ENCODE measurements around the gene GRXCR1. TPM values are rescaled to one million over a fixed set of nuclear protein-coding genes. Genes with fewer than 3 reads are reported as not detected.

GRXCR1 gene
- total and polyA plus RNA-seq, 2 of the 13 experiments (the other 11 are each of a cell fraction or from before 2014, with no cell fraction given), result not detected

- H3K4me1 ChIP-seq (ENCODE audit: insufficient read depth, low read length), result no peaks in the 10 kb centered on the region
- H3K36me3 ChIP-seq (replicated peaks in 1 of 2; ENCODE audit: control insufficient read depth in 1 of 2, insufficient read depth in 2 of 2, low read length in 2 of 2), result no peaks in the 10 kb centered on the region
- H3K4me3 ChIP-seq (replicated peaks in 1 of 3; ENCODE audit: insufficient read depth in 1 of 3, low read depth in 2 of 3, low read length in 3 of 3), result no peak overlapping the region
- no peaks in the 10 kb centered on the region for H4K20me1 ChIP-seq (ENCODE audit: insufficient read depth, low read length)
- no TSS peak for BruUV-seq (replicated peaks)
- no peak overlapping the region for H3K9ac ChIP-seq (ENCODE audit: insufficient read depth, low read depth, low read length)
- POLR2A ChIA-PET, result no interaction called here
- no peak overlapping the region for H3K27ac ChIP-seq (ENCODE audit: extremely low read length, insufficient read depth, low read length)
- DNase-seq (ENCODE audit: low spot score) (no peak), ATAC-seq (no peak), FAIRE-seq (no peak)
- in situ Hi-C loops (cut with HindIII; ENCODE audit: extremely low pct_ligation_motif_present, low pct_unique_long_range_greater_than_20kb), result no loop called here
- no peak overlapping the region for H2AFZ ChIP-seq (ENCODE audit: low read length)
- intact Hi-C loops (cut with micrococcal nuclease; ENCODE audit: unreplicated experiment), result no loop called here
- CTCF ChIA-PET (ENCODE audit: low intra/inter-chr PET ratio, low total read pairs), result no interaction called here
- peaks cover 18% of the 10 kb centered on the region; the same call in 1 of the 2 replicates for H3K9me3 ChIP-seq (ENCODE audit: low read length)
- WGBS (ENCODE audit: low lambda C conversion rate), result 4% methylated on average over 2 of the region's 2 CpGs
- H3K27me3 ChIP-seq (ENCODE audit: control insufficient read depth in 1 of 2, insufficient read depth in 2 of 2, low read length in 2 of 2), result no peaks in the 10 kb centered on the region
- H3K4me2 ChIP-seq (ENCODE audit: low read depth, low read length), result no peak overlapping the region
- no peaks in the 10 kb centered on the region for H3K79me2 ChIP-seq (ENCODE audit: insufficient read depth, low read length)
- no peak for TF ChIP-seq ZNF549 (CRISPR knock-in tag; IDR thresholded peaks at IDR 0.05)
- TF ChIP-seq TEF (CRISPR knock-in tag; IDR thresholded peaks at IDR 0.05), result no peak
- no peak for TF ChIP-seq KDM5B (CRISPR knock-in tag; IDR thresholded peaks at IDR 0.05; ENCODE audit: borderline replicate concordance)
- no peak for TF ChIP-seq NCOA5 (CRISPR knock-in tag; IDR thresholded peaks at IDR 0.05)
- TF ChIP-seq, protein P1, sequence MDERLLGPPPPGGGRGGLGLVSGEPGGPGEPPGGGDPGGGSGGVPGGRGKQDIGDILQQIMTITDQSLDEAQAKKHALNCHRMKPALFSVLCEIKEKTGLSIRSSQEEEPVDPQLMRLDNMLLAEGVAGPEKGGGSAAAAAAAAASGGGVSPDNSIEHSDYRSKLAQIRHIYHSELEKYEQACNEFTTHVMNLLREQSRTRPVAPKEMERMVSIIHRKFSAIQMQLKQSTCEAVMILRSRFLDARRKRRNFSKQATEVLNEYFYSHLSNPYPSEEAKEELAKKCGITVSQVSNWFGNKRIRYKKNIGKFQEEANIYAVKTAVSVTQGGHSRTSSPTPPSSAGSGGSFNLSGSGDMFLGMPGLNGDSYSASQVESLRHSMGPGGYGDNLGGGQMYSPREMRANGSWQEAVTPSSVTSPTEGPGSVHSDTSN (CRISPR knock-in tag; IDR thresholded peaks at IDR 0.05), result no peak
- TF ChIP-seq RFX1 (IDR thresholded peaks at IDR 0.05), result no peak
- no peak for TF ChIP-seq BRCA1 (CRISPR knock-in tag; IDR thresholded peaks at IDR 0.05)
- no peak for TF ChIP-seq ZNF441 (CRISPR knock-in tag; IDR thresholded peaks at IDR 0.05; ENCODE audit: borderline replicate concordance)
- TF ChIP-seq RFX5 (IDR thresholded peaks at IDR 0.05; ENCODE audit: low read depth, low read length), result no peak
- no peak for TF ChIP-seq ZBTB38 (CRISPR knock-in tag; IDR thresholded peaks at IDR 0.05)
- TF ChIP-seq ZNF552 (CRISPR knock-in tag; IDR thresholded peaks at IDR 0.05; ENCODE audit: borderline replicate concordance), result no peak
- TF ChIP-seq ZNF337 (CRISPR knock-in tag; IDR thresholded peaks at IDR 0.05; ENCODE audit: borderline replicate concordance, low read depth), result no peak
- TF ChIP-seq, protein P2, sequence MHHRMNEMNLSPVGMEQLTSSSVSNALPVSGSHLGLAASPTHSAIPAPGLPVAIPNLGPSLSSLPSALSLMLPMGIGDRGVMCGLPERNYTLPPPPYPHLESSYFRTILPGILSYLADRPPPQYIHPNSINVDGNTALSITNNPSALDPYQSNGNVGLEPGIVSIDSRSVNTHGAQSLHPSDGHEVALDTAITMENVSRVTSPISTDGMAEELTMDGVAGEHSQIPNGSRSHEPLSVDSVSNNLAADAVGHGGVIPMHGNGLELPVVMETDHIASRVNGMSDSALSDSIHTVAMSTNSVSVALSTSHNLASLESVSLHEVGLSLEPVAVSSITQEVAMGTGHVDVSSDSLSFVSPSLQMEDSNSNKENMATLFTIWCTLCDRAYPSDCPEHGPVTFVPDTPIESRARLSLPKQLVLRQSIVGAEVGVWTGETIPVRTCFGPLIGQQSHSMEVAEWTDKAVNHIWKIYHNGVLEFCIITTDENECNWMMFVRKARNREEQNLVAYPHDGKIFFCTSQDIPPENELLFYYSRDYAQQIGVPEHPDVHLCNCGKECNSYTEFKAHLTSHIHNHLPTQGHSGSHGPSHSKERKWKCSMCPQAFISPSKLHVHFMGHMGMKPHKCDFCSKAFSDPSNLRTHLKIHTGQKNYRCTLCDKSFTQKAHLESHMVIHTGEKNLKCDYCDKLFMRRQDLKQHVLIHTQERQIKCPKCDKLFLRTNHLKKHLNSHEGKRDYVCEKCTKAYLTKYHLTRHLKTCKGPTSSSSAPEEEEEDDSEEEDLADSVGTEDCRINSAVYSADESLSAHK (CRISPR knock-in tag; IDR thresholded peaks at IDR 0.05; ENCODE audit: borderline replicate concordance), result no peak
- TF ChIP-seq SIX4 (CRISPR knock-in tag; IDR thresholded peaks at IDR 0.05), result no peak
- TF ChIP-seq NR2C2 (CRISPR knock-in tag; IDR thresholded peaks at IDR 0.05; ENCODE audit: borderline replicate concordance), result no peak
- TF ChIP-seq MXD3 (CRISPR knock-in tag; IDR thresholded peaks at IDR 0.05), result no peak
These were observed 24.8 kb downstream of the GRXCR1 start for GRCh38 chr4:42917296-42917695.

Data from HepG2 (cell line).